DND-41 (cell line): ENCODE measurements around the gene TNIK.

ENCODE experiments used
- CTCF ChIP-seq: IDR thresholded peaks from 2 replicates; pipeline ENCODE4 v1.5.1; 2012; ENCODE audit warnings: borderline replicate concordance, low read length, moderate library complexity, mild to moderate bottlenecking; ENCODE audit not compliant: poor library complexity, severe bottlenecking; ENCODE audit errors: extremely low read depth
- EZH2 ChIP-seq: IDR thresholded peaks from 3 replicates; pipeline ENCODE4 v1.6.1; 2012; ENCODE audit warnings: borderline replicate concordance, low read depth, mild to moderate bottlenecking, moderate library complexity, low read length, inconsistent platforms; ENCODE audit not compliant: severe bottlenecking

- TF ChIP-seq CTCF (no peak), EZH2 (no peak)
Measured at GRCh38 chr3:171416061-171416460, 44.1 kb downstream of the TNIK start.
